NCI-H2171 treated with DMSO at 0.1 percent for 48 hours (cell line): Measurements from ENCODE around the gene DIAPH2.

Experiments used
- DNase-seq: peaks from one replicate; lab custom pipeline; 2025; lab: John Stamatoyannopoulos, UW

Gene DIAPH2

GRCh38 chrX:97482666-97483300 lies 798.1 kb downstream of the DIAPH2 start:
- no peak for DNase-seq

GRCh38 chrX:97490656-97491055 lies 806.0 kb downstream of the DIAPH2 start:
- DNase-seq, result no peak

- DNase-seq, result no peak
These were observed 810.2 kb downstream of the DIAPH2 start for GRCh38 chrX:97494756-97495372.

DNA sequence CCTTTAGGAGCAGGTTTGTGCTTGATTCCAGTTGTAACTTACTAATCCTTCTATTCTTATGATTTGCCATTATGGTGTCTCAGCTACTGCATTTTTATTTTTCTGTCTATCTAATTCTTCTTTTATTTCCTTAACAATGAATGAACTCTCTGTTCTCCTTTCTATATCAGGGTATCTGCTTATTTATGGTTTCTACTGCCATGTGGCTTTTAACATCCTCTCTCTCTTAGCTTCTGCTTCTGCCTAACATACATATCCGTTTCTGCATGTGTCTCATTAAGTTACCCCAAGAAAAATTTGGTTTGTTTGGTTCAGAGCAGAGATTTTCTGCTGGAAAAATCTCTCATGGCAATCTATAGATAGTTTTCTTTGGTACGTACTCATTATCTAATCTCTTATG lies 813.5 kb downstream of the DIAPH2 start:
- no peak for DNase-seq

DNA sequence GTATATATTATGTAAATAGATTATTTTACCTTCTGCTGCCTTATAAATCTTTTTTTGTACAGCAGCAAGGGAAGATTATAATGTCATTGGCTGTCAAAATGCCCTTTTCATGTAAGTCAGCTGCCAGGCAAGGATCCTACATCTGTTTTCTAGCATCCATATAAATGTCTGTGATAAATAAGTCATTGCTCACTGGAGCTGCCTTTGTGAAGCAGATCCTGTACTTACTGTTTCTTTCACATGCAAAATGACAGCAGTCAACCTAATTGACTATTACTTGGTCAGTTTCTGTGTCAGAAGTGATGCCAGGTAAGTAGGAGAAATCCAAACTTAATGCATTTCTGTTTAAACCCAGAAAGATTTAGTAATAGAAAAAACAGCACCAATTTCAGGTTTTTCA lies 819.8 kb downstream of the DIAPH2 start:
- no peak for DNase-seq

DNA sequence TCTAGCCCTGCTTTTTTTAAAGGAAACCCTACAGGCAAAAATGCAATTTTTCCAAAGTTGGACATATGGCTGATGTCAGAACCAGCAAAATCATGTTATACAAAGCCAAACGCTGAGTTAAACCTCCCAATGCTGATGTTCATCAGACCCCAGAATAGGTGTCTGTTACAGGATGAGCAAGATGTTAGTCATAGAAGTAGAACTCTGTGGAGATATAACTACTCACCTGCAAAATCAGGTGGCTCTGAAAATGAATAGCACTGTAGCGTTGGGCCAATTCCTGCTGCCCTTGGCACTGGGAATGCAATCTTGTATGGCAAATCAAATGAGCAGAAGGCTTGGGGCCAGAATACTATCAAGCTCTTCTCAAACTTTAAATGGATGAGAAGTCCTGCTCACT lies 833.1 kb downstream of the DIAPH2 start:
- DNase-seq, result no peak

DNA sequence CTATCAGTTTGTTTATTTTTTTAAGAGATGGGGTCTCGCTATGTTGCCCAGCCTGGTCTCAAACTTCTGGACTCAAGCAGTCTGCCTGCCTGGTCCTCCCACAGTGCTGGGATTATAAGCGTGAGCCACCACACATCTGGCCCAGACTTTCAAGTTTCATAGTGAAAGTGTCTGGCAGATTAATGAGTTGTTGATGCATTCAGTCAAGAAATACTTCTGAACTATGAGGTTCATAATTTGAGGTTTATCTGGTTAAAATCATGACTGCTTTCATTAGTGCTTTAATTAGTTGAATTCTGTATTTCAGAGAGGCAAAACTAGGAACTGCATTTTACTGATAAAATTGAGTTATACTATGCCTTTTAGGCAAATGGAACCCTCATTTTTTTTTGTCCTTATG lies 837.7 kb downstream of the DIAPH2 start:
- no peak for DNase-seq

- no peak for DNase-seq
These were observed 839.7 kb downstream of the DIAPH2 start for GRCh38 chrX:97524340-97524739.

GRCh38 chrX:97524997-97525396 lies 840.4 kb downstream of the DIAPH2 start:
- no peak for DNase-seq

DNA sequence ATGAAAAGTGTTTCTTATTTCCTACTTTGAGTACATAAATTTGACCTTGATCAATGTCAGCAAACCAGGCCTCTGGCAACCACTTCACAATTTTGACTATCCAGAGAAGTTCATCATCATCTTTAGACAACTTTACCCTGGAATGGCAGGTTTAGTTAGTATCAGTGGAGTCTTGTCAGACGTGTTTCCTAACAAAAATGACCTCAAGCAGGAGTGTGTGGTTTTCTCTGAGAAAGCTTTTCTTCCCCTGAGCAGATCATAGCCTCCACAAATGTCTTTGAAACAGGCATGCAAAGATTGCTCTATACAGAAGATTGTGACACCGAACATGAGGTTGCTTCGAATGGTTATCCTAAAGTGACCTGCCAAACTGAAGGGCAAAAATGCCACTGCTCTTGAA lies 841.3 kb downstream of the DIAPH2 start:
- no peak for DNase-seq

- no peak for DNase-seq
These were observed 843.1 kb downstream of the DIAPH2 start for GRCh38 chrX:97527725-97528124.

DNA sequence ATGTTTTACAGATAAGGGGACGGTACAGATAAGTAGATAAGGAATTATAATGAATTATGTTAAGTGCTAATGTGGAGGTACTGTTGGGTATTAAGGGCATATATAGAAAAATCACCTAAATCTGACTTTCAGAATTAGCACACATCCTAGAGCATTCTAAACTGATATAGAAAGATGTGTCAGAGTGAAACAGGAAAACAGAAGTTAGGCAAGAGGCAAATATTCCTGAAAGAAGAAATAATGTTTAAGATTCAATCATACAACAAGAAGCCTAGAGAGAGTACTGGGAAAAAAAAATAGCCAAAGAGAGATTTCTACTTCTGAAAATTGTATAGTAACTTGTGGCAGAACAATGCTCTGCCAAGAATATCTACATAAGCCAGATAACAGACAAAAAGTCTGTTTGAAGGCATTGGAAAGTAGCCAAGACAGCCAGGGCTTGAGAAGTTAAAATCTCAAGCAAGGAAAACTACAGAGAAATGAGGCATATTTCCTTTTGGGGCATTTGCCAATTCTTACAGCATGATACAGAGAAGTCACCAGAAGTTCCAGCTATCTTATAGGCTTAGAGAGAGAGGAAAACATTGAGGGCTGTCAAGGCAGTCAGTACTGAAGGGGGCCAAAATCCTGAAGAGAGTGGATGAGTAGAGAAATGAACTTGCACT lies 845.0 kb downstream of the DIAPH2 start:
- no peak for DNase-seq

- no peak for DNase-seq
These were observed 847.2 kb downstream of the DIAPH2 start for GRCh38 chrX:97531825-97532224.

GRCh38 chrX:97538745-97539144 lies 854.1 kb downstream of the DIAPH2 start:
- DNase-seq, result no peak

DNA sequence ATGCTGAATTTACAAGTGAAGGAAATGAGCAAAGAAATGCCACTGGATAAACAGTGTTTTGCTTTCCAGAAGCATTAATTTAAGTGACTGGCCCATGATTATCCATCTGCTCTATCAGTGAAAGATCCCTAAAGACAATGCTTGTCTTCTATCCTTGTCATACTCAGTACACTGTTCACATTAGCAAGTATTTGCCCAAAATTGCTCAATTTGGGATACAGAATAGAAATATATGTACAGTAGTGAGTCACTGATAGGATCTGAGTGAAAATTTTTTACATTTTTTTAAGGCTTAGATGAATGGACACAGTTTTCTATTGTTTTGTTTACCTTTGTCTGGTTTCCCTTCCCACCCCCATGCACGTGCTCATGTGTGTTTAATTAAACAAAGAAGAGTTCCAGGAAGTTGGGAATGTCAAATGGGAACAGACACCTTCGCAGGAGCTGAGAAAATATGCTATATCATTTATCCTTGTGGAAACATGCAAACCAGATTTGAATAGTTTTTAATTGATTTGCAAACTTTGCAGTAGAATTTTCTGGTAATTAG lies 855.4 kb downstream of the DIAPH2 start:
- DNase-seq, result no peak

GRCh38 chrX:97547877-97548578 lies 863.4 kb downstream of the DIAPH2 start:
- no peak for DNase-seq

GRCh38 chrX:97551821-97552220 lies 867.2 kb downstream of the DIAPH2 start:
- no peak for DNase-seq

DNA sequence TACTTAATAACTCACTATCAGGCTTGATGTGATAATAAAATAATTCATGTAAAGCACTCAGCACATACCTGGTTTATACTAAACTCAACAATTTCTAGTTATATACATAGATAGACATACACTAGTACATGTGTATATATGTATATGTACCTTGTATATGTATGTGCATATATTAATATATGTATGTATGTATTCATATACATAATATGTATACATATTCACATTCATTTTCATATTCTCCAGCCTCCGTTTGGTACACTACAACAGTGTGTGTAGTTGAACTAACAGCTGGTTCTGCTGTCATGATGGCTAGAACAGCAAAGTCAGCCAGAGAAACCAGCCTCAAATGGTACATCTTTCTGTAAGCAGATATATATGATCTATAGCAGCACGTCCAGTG lies 869.2 kb downstream of the DIAPH2 start:
- DNase-seq, result no peak

- DNase-seq, result no peak
These were observed 871.7 kb downstream of the DIAPH2 start for GRCh38 chrX:97556359-97556758.

GRCh38 chrX:97563531-97564133 lies 879.0 kb downstream of the DIAPH2 start:
- DNase-seq, result no peak

GRCh38 chrX:97564496-97564895 lies 879.9 kb downstream of the DIAPH2 start:
- no peak for DNase-seq

DNA sequence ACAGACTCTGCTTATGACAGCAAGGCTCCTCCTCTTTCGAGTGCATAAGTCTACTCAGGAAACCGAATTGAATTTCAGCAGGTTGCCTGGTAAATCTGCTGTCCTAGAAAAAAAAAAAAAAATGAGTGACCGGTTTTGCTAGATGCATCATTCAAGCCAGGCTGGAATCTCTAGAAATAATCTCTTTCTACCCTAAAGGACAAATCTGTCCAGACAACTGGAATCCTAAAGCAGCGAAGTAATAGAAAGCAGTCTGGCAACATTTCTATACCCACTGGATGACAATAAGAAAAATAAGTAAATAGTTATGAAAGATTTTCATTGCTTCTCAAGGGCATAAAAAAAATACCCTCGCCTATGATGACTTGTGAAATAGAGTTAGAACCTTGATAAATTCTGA lies 902.5 kb downstream of the DIAPH2 start:
- no peak for DNase-seq
